Hepatic stellate cell (primary cell): ENCODE results near the gene CEP295NL.

Experiments used
- DNase-seq: peaks from one replicate; pipeline ENCODE4 v3.0.0; 2011; ENCODE audit warnings: low spot score

Gene CEP295NL

DNA sequence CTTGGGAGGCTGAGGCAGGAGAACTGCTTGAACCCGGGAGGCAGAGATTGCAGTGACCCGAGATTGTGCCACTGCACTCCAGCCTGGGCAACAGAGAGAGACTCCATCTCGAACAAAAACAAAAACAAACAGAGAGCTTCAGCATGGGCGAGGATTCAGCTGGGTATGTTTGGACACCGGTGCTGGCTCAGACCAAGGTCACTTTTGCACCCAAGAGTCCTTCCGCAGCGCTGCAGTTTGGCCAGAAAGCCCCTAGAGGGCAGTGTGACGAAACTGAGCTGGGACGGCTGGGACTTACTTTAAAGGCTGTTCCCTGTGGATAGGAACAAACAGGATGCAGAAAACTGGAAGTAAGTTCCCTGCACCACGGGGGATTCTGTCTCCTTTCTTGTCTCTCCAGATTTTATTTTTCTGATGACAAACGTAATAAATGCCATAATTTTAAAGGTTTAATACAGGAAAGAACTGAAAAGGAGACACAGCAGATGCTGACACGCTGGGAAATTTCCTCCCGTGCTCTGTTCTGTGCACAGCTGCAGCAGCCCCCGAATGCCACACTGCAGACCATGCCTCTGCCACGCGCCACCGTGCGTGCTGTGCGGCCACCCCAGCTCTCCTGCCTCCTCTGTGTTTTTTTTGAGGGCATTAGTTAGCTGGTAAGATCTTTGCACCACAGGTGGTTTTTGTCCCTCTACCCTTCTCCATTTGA, 37.2 kb downstream of the CEP295NL start:
- peak; percentile 74 for DNase-seq

DNA sequence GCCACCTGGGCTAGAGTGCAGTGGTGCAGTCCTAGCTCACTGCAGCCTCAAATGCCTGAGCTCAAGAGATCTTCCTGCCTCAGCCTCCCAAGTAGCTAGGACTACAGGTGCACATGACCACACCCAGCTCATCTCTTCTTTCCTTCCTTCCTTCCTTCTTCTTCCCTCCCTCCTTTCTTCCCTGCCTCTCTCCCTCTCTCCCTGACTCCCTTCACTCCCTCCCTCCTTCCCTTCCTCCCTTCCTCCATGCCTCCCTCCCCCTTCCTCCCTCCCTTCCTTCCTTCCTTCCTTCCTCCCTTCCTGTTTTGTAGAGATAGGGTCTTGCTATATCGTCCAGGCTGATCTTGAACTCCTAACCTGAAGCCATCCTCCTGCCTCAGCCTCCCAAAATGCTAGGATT, 38.9 kb downstream of the CEP295NL start:
- no peak for DNase-seq

DNA sequence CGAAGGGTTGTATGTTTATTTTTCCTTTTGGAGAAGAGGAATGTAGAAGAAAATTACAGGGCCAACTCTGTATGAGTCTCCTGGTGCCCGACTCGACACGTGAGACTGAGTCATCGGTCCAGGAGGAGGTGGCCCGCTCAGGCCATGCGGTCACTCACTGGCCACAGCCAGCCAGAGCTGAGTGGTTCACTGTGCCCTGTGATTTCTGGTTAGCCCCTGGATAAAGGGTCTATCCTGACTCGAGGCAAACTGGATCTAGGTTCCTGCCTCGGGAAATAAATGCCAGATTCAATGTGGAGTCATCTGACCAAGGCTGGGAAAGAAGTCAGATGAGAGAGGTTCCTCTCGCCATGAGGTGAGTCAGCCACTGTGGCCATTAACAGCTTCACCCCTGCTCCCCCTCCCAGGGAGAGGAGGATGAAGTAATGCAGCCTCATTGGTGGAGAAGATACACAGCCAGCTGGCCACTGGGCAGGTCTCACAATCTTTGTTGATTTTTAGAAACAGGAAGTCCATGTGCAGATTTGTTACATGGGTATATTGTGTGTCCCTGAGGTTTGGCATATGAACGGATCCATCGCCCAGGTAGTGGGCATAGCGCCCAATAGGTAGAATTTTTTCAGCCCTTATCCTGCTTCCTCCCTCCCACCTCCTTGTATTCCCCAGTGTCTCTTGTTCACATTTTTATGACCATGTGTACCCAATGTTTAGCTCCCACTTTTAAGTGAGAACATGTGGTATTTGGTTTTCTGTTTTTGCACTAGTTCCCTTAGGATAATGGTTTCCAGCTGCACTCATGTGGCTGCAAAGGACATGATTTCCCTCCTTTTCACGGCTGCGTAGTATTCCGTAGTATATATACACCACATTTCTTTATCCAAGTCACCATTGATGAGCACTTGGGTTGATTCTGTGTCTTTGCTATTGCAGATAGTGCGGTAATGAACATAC, 40.7 kb downstream of the CEP295NL start:
- peak; percentile 90 for DNase-seq

DNA sequence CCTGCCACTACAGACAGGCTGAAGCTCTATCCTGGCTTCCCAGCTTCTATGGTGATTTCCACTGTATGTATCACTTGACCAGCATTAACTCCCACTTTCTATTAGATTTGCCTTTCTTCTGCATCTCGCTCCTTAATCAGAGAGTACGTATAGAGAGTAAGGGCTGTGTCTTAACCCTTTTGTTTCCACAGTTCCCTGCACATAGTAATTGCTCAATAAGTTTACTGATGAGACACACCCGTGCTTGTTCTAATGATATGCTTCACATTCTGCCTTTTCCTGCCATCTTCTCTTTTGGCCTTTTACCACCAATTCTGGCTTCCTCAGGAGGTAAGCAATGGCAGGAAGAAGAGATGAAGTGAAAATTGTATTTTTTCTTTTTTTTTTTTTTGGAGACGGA, 41.8 kb downstream of the CEP295NL start:
- DNase-seq, result no peak

DNA sequence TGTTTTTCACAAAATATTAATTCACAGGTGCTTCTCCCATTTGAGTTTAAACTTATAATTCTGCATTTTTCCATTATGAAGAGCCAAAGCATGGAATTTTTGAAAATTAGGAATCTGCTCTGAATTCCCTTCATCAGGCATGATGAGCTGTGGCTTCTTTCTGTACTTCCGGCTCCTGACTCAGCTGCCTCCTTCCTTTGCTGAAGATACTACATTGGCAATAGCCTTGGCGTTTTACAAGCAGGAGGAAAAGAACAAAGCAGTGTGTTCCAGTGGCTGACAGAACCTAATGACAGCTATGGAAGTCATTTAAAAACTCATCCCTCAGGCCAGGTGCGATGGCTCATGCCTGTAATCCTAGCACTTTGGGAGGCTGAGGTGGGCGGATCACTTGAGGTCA, 44.0 kb downstream of the CEP295NL start:
- no peak for DNase-seq

DNA sequence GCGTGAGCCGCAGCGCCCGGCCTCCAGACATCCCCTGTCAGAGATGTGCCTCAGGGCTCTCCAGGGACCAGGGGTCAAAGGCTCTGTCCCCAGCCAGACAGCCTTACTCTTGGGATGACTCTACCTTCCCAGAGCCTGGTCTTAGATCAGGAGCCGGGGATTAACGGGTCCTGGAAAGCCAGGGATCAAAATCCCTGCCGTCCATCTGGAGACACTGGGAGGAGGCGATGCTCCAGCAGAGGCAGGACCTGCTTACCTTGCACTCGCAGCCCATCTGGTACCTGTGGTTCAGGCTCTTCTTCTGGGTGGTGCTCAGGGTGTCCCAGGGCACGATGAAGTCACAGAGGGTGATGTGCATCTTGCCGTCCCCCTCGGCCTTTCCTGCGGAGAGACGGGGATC, 45.7 kb downstream of the CEP295NL start:
- DNase-seq, result no peak

DNA sequence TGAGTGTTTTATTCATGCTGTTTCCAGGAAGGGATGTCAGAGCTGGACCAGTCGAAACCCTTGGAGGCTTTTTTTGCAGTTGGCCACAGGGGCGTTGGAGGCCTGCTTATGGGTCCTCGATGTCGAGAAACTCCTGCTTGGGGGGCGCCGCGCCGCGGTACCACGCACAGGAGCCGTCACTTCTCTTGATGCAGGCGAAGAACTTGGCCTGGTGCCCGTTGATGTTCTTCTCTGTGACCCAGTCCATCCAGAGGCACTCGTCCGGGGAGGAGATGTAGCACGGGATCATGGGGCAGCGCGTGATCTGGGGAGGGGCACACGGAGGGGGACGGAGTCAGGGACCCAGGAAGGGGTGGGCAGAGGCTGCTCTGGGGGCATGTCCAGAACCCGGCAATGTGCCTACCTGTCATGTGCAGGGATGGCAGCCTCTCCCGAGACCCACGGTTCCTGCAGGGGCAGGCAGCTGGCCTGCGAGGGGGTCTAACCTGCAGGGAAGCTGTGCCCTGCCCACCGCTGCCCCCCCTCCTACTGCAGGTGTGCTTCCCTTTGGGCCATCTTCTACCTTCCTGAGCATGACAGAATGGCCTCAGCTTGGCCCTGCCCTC, 47.3 kb downstream of the CEP295NL start:
- DNase-seq, result no peak

DNA sequence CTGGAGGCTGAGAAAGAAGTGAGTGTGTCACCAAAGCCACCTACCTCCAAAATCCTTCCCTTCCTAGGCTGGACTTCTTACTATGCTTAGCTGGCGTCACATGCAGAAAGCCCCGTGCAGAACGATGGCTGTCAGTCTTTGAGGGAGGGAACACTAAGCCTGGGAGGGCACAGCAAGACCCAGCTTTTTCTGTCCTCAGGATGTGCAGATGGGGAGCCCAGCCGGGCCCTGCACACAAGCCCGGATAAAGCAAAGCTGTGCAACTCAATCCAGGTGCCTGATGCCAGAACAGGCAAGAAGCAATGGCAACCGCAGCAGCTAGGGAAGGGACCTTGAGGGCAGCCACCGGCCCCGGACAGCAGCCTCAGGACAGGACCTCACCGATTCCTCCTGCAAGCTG, 48.5 kb downstream of the CEP295NL start:
- DNase-seq, result no peak

DNA sequence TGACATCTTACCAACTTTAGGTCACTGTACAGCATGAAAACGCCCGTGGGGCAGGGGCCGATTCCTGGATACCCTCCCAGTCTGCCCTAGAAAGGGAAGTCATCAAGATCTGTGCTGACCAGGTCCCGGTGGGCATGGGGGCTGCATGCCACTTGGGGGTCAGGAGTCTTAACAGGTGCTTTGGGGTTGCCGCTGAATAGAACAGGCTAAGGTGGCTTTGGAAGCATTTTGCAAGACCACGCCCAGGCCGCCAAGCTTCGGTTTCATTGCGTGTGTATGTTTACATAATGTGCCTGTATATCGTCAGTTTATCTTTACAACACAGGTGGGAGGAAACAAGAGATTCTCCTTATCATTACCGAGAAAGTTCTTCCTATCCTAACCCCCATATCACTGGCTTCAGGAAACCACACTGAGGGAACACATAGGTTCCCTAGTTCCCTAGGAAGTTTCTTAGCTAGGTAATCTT, 49.0 kb downstream of the CEP295NL start:
- no peak for DNase-seq

DNA sequence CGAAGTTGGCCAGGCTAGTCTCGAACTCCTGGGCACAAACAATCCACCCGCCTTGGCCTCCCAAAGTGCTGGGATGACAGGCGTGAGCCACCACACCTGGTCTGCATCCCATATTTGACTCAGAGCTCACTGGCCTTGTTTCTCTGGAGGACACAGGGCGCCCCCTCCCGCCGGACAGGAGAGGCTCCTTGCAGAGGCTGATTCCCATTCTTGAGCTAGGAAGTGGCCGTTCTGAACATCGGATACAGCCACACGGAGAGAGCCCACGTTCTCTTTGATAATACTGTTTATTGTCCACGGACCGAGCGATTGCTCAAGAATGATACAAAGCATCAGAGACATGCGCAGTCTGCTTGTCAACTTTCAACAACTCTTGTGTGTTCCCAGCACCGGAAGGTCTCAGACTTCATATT, 50.3 kb downstream of the CEP295NL start:
- DNase-seq, result no peak

DNA sequence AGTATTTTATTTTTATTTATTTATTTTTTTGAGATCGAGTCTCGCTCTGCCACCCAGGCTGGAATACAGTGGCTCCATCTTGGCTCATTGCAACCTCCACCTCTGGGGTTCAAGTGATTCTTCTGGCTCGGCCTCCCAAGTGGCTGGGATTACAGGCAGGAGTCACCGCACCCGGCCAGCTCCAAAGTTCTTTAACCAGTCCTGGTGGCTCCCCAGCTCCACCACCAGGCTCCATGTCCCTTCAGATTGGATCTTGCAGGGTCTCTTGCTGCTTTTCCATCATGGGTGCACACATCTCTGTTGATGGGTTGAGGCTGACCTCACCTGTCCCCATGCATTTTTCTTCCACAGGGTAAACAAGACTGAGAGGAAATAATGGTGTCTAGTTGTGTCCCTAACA, 54.0 kb downstream of the CEP295NL start:
- no peak for DNase-seq

DNA sequence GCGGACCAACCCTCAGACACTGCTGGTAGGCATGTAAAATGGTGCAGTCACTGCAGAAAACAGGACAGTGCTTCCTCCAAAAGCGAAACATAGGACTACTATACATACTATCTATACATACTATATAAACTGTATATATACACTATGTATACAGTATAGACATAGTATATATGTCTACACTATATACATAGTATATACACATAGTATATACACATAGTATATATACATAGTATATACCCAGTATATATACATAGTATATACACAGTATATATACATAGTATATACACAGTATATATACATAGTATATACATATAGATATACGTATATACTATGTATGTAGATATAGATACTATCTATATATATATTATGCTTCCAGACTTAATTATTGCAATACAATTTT, 55.9 kb downstream of the CEP295NL start:
- DNase-seq, result no peak

DNA sequence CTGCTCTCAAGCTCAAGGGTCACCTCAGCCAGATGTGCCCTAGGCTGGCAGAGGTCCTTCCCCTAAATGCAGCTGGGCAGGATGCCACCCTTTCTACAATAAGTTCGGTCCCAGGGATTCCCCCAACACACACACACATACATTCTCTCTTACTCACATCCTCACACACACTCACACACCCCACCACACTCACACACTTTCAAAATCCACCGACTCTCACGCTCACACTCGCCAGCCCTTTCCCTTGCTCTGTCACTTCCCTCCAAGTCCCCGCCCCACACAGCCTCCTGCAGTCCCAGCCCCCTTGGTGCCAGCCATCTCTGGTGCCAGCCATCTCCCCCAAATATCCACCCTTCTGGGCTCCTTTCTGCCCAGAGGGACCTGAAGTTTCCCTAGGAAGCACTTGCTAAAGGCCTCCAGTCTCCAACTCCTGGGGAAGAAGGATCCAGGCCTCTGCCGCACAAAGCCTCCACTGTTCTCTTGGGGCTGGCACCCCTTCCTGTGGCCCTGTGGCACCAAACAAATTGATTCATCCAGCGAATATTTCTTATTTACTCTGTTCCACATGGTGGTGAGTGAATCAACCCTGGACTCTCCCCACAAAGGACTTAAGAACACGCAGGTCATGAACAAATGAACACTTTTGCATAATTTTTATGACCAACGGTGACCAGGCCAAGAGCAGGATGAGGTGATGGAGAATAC, 58.5 kb downstream of the CEP295NL start:
- DNase-seq, result no peak

DNA sequence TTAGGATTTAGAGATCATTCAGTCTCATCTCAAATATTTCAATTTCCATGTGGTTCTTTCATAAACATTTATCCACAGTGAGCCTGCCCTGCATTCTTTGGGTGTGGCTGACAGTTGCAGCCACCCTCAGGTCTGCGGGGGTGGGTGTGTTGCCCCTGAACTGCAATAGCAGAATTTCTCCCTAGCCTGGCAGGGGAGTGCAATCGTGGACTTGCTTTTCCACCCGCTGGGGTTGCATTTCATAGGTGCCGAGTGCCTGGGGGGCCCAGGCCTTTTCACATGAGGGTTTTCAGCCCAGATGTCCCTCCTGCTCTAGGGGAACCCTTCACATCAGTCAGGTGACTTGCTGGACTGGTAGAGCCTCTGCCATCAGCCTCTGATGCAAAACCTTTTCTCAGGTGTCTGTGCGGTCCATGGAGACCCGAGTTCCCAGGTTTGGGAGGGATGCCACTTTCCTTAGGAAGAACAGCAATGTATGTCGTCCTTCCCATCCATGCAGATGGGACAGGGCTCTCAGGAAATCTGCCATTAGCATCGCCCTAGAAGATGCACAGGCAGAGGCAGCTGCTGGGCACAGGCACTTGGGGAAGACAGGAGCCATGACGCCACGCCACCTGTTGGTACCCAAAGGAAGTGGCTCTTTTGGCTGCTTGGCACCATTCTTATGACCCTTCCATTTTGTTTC, 60.0 kb downstream of the CEP295NL start:
- peak; percentile 45 for DNase-seq

DNA sequence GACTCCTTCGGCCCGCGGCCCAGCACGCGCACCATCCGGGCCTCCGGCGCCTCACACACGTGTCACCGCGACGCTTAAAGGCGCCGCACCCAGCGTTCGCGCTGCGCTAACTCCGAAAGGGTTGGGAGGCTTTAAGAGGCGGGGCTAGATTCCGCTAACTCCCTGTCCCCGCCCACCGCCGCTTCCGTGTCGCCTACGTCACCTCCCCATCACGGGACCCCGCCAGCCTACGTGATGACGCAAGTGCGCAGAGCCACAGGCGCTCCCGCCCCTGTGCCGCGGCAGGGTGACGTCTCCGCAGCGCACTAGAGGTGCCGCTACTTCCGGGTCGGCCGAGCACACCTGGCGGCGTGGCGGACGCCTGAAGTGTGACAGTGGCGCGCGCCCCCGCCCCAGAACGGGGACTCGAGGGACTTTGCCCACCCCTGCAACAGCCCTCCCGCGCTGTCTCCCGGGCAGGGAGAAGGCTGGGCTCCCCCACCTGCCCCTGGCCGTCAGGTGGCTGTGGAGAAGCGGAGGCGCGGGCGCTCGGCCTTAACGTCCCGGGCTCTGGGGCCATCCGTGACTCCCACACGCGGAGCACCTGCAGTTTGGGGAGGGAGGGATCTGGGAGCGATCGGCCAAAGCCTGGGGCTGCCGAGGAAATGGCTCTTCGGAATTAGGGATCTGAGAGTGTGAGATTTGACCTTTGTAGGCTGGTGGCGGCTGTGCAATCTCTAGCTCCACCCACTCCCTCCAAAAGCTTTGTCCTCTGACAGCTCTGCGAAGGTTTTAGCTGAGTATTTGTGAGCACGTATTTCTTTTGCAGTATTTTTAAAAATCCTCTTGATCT, 62.0 kb downstream of the CEP295NL start, which contains the start of gene USP36:
Gene USP36, minus strand, starts transcription at position 35 of the 832 bp plus-strand sequence. CDS start 4,451 bp downstream, outside the sequence.
- DNase-seq, result peak; percentile 98
